ENCODE results near the gene SYT9. TPM values are rescaled to one million over a fixed set of nuclear protein-coding genes. Genes with fewer than 3 reads are reported as not detected.

Gene SYT9
- polyA plus RNA-seq, 3 donors, result not detected

- WGBS (ENCODE audit: insufficient coverage), result 83% methylated on average over 1 of the region's 1 CpG
- H3K36me3 Mint-ChIP-seq, result no peaks in the 10 kb centered on the region
- H3K27me3 Mint-ChIP-seq (ENCODE audit: low read depth in 3 of 3), result peaks cover 2 to 6% (median 5%) of the 10 kb centered on the region in 3 donors
- Histone ChIP-seq H3K4me2 (replicated peaks; ENCODE audit: extremely low read depth, low read length, poor library complexity, severe bottlenecking) (no peak overlapping the region), H3K36me3 (replicated peaks in 1 of 2; ENCODE audit: control insufficient read depth in 1 of 2, insufficient read depth in 2 of 2, low read length in 2 of 2) (no peaks in the 10 kb centered on the region), H4K20me1 (ENCODE audit: insufficient read depth, low read length) (no peaks in the 10 kb centered on the region), H2AFZ (ENCODE audit: insufficient read depth, low read depth, low read length, poor library complexity, severe bottlenecking) (no peak overlapping the region), H3K27me3 (ENCODE audit: control insufficient read depth in 2 of 2, insufficient read depth in 2 of 2, low read length in 2 of 2) (no peaks in the 10 kb centered on the region), H3K9me3 (replicated peaks in 1 of 2; ENCODE audit: control insufficient read depth in 1 of 2, insufficient read depth in 1 of 2, low read length in 2 of 2) (no peaks in the 10 kb centered on the region), H3K4me3 (replicated peaks in 1 of 3; ENCODE audit: low read depth in 2 of 3, low read length in 3 of 3) (no peak overlapping the region), H3K79me2 (ENCODE audit: insufficient read depth, low read length) (no peaks in the 10 kb centered on the region), H3K27ac (ENCODE audit: low read depth in 1 of 2, low read length in 2 of 2) (no peak overlapping the region), H3K9ac (ENCODE audit: insufficient read depth, low read length, poor library complexity, severe bottlenecking) (no peak overlapping the region), H3K4me1 (ENCODE audit: control insufficient read depth in 1 of 2, insufficient read depth in 2 of 2, low read length in 2 of 2) (peaks cover 0 to 5% of the 10 kb centered on the region in 2 donors)
- no peak for DNase-seq
- H3K9me3 Mint-ChIP-seq, result peaks cover 0 to 3% (median 0%) of the 10 kb centered on the region in 7 donors
- no peak overlapping the region for H3K27ac Mint-ChIP-seq
- intact Hi-C loops (cut with micrococcal nuclease), result no loop called here
- no peak for TF ChIP-seq CTCF (IDR thresholded peaks at IDR 0.05)
- peaks cover 6% of the 10 kb centered on the region for H3K4me1 Mint-ChIP-seq
- no peak overlapping the region for H3K4me3 Mint-ChIP-seq
These were observed 222.0 kb downstream of the SYT9 start for GRCh38 chr11:7473717-7474116.

- Histone ChIP-seq H3K9ac (ENCODE audit: insufficient read depth, low read length, poor library complexity, severe bottlenecking) (no peak overlapping the region), H3K4me1 (ENCODE audit: control insufficient read depth in 1 of 2, insufficient read depth in 2 of 2, low read length in 2 of 2) (peaks cover 0 to 5% of the 10 kb centered on the region in 2 donors), H3K4me2 (replicated peaks; ENCODE audit: extremely low read depth, low read length, poor library complexity, severe bottlenecking) (no peak overlapping the region), H3K9me3 (replicated peaks in 1 of 2; ENCODE audit: control insufficient read depth in 1 of 2, insufficient read depth in 1 of 2, low read length in 2 of 2) (no peaks in the 10 kb centered on the region), H2AFZ (ENCODE audit: insufficient read depth, low read depth, low read length, poor library complexity, severe bottlenecking) (no peak overlapping the region), H3K27ac (ENCODE audit: low read depth in 1 of 2, low read length in 2 of 2) (no peak overlapping the region), H4K20me1 (ENCODE audit: insufficient read depth, low read length) (no peaks in the 10 kb centered on the region), H3K4me3 (replicated peaks in 1 of 3; ENCODE audit: low read depth in 2 of 3, low read length in 3 of 3) (no peak overlapping the region), H3K27me3 (ENCODE audit: control insufficient read depth in 2 of 2, insufficient read depth in 2 of 2, low read length in 2 of 2) (no peaks in the 10 kb centered on the region), H3K79me2 (ENCODE audit: insufficient read depth, low read length) (no peaks in the 10 kb centered on the region), H3K36me3 (replicated peaks in 1 of 2; ENCODE audit: control insufficient read depth in 1 of 2, insufficient read depth in 2 of 2, low read length in 2 of 2) (no peaks in the 10 kb centered on the region)
- Mint-ChIP-seq H3K9me3 (no peaks in the 10 kb centered on the region), H3K27me3 (ENCODE audit: low read depth in 3 of 3) (peaks cover 0 to 4% (median 3%) of the 10 kb centered on the region in 3 donors), H3K27ac (no peak overlapping the region), H3K4me3 (no peak overlapping the region), H3K36me3 (no peaks in the 10 kb centered on the region), H3K4me1 (peaks cover 6% of the 10 kb centered on the region)
- DNase-seq, result no peak
- TF ChIP-seq CTCF (IDR thresholded peaks at IDR 0.05), result no peak
- WGBS (ENCODE audit: insufficient coverage), result no CpG with 5 or more reads among the region's 2 CpGs
- intact Hi-C loops (cut with micrococcal nuclease), result no loop called here
These were observed 228.4 kb downstream of the SYT9 start for GRCh38 chr11:7480113-7480512.
